GM19043 (cell line): ENCODE data around the gene MSLN.

Source experiments
- ATAC-seq: cut with Tn5 transposase; IDR thresholded peaks from one replicate; pipeline ENCODE4 v1.9.1; 2021; ENCODE audit warnings: low read depth; ENCODE audit not compliant: unreplicated experiment

The MSLN gene

GRCh38 chr16:800834-801511 is 40.4 kb downstream of the MSLN start:
- ATAC-seq: no peak

DNA sequence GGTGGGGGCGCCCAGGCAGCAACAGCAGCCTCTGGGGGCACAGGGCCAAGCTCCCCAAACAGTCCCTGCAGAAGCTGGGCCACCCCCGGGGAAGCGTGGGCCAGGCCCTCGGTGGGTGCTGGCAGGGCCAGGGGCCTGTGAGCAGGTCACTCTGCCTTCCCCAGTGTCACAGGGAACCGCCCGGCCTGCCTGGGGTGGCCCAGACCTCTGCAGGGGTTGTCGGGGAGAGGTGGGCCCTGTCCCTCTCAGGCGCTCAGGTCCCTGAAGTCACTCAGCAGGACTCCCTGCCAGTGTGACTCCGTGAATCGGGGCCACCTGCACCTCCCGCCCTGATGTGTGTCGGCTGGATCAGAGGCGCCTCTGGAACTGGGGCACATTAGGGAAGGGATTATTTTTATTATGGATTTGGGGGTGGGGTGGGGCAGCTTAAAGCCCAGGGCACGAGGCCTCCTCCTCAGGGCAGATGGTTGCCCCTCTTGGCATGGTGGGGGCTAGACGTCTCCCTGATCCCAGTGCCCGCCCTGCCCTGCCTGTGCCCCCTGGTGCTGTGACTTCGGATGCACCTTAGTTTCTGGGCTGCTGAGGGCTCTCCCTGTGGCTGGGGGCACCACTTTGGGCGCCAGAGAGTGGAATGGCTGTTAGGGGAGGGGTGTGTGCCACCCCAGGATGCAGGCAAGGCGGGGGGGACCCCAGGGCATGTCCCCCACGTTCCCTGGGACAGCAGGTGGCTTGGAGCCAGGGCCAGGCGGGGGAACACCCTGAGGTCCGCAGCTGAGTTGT is 41.2 kb downstream of the MSLN start:
- ATAC-seq: no peak

DNA sequence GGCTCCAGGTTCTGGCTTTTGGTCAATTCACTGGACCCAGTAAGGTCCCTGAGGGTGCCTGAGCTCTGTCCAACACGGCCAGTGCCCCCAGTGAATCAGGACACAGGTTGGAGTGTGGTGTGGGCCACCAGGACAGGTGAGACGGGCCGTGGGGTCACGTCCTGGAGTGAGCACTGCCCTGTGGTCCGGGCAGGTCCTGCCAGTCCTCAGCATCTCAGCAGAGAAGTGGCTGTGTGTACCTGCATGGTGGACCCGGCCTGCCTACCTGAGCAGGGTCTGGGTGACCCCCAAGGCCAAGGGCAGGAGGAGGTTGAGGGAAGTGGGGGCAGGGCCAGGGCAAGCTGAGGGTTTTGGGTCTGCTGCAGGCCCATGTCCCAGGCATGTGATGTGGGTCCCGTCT is 41.9 kb downstream of the MSLN start:
- no peak for ATAC-seq

GRCh38 chr16:802914-803753 is 42.6 kb downstream of the MSLN start:
- ATAC-seq: no peak

DNA sequence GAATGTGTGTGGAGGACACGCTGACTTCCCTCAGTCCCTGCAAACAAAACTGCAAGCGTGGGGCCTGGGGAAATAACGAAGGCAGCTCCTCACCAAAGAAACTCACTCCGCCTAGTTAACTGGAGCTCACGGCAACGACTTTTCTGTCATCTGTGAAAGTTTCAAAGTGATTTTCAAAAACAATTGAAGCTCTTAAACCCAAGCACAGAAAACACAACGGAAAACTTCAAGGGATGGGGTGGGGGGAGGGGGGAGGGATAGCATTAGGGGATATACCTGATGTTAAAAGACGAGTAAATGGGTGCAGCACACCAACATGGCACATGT is 43.2 kb downstream of the MSLN start:
- no peak for ATAC-seq

DNA sequence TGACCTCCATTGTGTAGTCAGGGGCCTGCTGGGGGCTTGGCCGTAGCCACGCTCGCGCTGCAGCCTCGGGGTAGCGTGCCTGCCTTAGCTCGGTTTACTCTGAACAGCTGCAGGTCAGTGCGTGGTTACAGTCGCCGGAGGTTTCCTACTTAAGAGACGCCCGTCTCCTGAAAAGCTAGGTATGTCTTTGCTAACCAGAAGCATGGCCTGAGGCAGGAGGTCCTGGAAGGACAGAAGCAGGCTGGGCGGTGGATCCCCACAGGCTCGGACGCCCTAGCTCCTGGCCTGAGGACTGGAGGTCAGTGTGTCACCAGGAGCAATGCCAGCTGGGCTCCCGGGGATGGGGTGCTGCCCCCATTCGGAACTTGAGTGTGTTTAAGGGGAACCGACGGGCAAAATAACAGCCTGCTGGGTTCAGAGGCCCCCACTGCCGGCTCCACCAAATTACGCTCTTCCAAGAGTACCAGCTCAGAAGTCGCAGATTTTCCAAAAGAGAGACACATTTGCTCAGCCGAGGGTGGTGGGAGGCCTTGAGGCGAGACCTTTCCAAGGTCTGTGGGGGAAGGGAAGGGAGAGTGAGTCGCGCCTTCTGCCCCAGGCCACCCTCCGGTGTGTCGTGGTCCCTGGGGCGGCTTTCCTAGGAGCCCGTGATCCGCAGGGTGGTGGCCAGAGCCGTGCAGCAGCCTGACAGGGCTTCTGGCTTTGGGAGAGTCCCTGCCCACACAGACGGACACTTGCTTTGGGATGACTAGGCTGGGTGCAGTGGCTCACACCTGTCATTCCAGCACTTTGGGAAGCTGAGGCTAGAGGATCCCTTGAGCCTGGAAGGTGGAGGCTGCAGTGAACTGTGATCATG is 43.9 kb downstream of the MSLN start:
- ATAC-seq: no peak

GRCh38 chr16:805474-805873 is 44.9 kb downstream of the MSLN start:
- no peak for ATAC-seq

DNA sequence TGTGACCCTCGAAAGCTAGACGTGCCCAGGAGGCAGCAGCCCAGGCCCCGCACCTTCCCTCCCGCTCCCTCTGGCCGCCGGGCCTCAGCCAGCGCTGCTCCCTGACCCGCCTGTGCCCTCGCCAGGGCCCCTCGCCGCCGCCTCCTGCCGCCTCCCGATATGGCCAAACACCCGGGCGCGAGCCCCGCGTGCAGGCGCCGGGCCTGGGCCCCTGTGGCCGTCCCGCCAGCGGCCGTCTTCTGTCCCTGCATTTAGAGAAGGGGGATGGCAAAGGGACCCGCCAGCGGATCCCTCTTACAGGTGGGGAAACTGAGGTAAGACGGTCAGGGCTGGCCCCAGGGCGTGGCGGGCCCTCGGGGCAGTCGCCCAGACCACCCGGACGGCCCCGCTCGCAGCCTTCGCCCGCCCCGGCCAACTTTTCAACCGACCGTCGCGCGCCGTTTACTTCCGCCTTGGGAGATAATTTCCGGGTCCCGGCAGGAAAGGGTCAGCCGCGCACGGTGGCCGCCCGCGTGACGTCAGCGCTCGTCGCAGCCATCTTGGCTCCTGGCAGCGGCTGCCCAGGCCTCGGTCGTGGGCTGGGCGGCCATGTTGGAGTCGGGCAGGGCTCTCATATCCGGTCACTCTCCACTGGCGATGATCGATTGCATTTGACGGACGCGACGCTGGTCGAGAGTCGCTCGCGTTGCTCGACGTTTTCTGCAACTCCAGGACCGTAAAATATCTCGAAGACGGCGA is 47.0 kb downstream of the MSLN start:
- ATAC-seq: peak; percentile 80

GRCh38 chr16:808085-808386 is 47.5 kb downstream of the MSLN start:
- ATAC-seq: no peak

DNA sequence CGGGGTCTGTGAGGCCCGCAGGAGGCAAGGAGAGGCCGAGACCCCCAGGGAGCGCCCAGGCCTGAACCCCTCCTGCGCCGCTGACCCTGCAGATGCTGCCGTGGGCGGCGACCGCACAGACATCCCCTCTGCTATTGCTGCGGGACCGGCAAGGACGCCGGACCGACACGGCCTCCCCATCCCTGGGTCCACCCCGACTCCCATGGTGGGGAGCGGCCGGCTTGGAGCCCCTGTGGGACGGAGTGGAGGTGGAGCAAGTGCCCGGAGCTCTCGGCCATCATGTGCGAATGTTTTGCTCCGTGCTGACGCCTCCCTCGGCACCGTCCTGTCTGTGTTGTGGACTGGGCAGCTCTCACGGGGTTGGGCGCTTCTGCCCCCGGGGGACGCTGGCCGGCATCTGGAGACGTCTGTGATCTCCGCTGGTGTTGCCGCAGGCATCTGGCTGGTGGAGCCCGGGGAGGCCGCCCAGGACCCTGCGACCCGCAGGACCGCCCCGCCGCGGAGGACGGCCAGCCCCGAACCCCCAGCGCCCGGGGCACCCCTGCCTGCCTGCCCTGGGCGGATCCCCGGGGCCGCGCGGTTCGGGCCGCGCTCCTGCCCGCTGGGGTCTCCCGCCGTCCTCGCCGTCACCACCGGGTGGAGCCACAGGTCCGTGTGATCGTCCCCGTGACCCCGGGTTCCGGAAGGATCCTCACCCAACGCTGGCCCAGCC is 52.8 kb downstream of the MSLN start:
- ATAC-seq: no peak

DNA sequence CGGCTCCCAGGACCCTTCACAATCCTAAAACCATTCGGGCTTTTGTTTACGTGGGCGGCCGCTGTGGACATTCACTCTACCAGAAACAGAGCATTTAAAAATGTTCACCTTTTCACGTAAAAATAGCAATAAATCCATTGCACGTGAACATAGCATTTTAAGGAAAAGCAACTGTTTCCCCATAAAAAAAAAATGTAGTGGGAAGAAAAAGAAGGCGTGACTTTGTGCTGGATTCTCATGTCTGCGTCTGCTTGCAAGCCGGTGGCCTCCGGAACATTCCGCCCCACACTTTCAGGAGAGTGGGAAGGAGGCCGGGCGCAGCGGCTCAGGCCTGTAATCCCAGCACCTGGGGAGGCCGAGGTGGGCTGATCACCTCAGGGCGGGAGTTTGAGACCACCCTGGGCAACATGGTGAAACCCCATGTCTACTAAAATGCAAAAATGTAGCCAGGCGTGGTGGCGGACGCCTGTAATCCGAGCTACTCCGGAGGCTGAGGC is 53.4 kb downstream of the MSLN start:
- ATAC-seq: no peak

DNA sequence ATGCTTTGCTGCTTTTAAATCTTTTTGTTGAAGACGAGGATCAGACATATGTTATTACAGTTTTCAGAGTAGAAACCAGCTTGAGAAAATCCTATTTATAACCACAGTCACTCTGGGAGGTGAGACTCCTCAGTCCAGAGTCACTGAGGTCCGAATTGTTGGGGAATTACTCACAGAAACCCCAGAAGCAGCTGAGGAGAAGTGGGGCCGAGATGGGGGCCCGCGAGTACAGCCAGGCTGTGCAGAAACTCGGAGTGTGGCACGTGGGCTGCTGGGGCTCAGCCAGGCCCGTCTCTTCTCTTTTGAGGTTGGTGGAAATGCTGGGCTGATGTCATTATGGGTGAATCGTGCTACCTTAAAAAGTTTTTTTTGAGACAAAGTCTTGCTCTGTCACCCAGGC is 54.4 kb downstream of the MSLN start:
- no peak for ATAC-seq

DNA sequence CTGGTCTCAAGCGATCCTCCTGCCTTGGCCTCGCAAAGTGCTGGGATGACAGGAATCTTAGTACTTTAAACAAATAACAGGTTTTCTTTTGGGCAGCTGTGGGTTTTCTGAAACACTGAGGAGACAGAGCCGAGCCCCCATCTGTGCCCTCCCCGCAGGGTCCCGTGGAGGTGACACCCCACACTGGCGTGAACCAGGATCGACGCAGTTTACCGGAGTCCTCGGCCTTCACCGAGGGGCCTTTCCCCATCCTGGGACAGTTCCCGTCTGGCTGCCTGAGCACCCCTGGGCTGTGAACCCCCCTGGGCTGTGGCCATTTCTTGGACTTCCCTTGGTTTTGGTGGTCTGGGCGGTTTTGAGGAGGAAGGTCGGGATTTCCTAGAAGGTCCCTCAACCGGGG is 55.3 kb downstream of the MSLN start:
- ATAC-seq: no peak

- no peak for ATAC-seq
These were observed 56.7 kb downstream of the MSLN start for GRCh38 chr16:817001-817906.

GRCh38 chr16:818132-818531 is 57.6 kb downstream of the MSLN start:
- ATAC-seq: no peak
